HAP-1 (cell line): Measurements from ENCODE around the gene RIPOR3.
"Not testable (repeated sequence)": the region's sequence is repeated elsewhere in the genome, so short reads cannot be mapped to it uniquely, and the experiment has no call there.

ENCODE experiments used
- DNase-seq, 2 experiments: peaks; one replicate each; pipeline ENCODE4 v3.0.0-alpha.2; 2016 to 2020; ENCODE audit warnings: low spot score in 2 of 2
- H3K27me3 ChIP-seq: fragments of 250-450 bp; sonication (Bioruptor Pico); 2 replicates; pipeline ENCODE4 v1.5.1; 2020; ENCODE audit warnings: low read depth, mild to moderate bottlenecking, moderate library complexity
- H3K36me3 ChIP-seq: fragments of 250-450 bp; sonication (Bioruptor Pico); replicated peaks from 2 replicates; pipeline ENCODE4 v1.5.1; 2020; ENCODE audit warnings: mild to moderate bottlenecking
- H3K4me1 ChIP-seq: fragments of 250-450 bp; sonication (Bioruptor Pico); 2 replicates; pipeline ENCODE4 v1.5.1; 2020; ENCODE audit warnings: mild to moderate bottlenecking
- H3K4me3 ChIP-seq: fragments of 250-450 bp; sonication (Bioruptor Pico); 2 replicates; pipeline ENCODE4 v1.5.1; 2020; ENCODE audit warnings: mild to moderate bottlenecking, moderate library complexity
- H3K9me3 ChIP-seq: fragments of 250-450 bp; sonication (Bioruptor Pico); 2 replicates; pipeline ENCODE4 v1.5.1; 2020; ENCODE audit warnings: mild to moderate bottlenecking, moderate library complexity
- in situ Hi-C: fragments of 300-500 bp; cut with MboI; formaldehyde crosslinking; loops from 3 replicates; pipeline ENCODE4 v1.14.3; 2020; ENCODE audit warnings: low sequenced_read_pairs, inconsistent platforms, mixed read lengths

Gene RIPOR3

GRCh38 chr20:50574586-50574985 lies 116.8 kb downstream of the RIPOR3 start:
- Histone ChIP-seq H3K27me3 (no peaks in the 10 kb centered on the region), H3K4me3 (no peak overlapping the region), H3K4me1 (no peaks in the 10 kb centered on the region), H3K36me3 (peaks cover 40% of the 10 kb centered on the region), H3K9me3 (no peaks in the 10 kb centered on the region)
- in situ Hi-C loops: no loop called here
- no peak for DNase-seq

GRCh38 chr20:50574108-50574507 lies 117.2 kb downstream of the RIPOR3 start:
- in situ Hi-C loops: no loop called here
- Histone ChIP-seq H3K4me1 (no peaks in the 10 kb centered on the region), H3K36me3 (peaks cover 35% of the 10 kb centered on the region)

GRCh38 chr20:50572938-50573777 lies 118.2 kb downstream of the RIPOR3 start:
- in situ Hi-C loops: no loop called here
- Histone ChIP-seq H3K9me3 (no peaks in the 10 kb centered on the region), H3K36me3 (peaks cover 36% of the 10 kb centered on the region), H3K4me3 (no peak overlapping the region), H3K27me3 (no peaks in the 10 kb centered on the region), H3K4me1 (no peaks in the 10 kb centered on the region)
- no peak for DNase-seq

More at GRCh38 chr20:50574108-50574507, 117.2 kb downstream of the RIPOR3 start:
- Histone ChIP-seq H3K9me3 (no peaks in the 10 kb centered on the region), H3K27me3 (no peaks in the 10 kb centered on the region), H3K4me3 (no peak overlapping the region)
- no peak for DNase-seq

GRCh38 chr20:50571466-50571865 lies 119.9 kb downstream of the RIPOR3 start:
- Histone ChIP-seq H3K27me3 (no peaks in the 10 kb centered on the region), H3K4me3 (no peak overlapping the region), H3K4me1 (no peaks in the 10 kb centered on the region), H3K9me3 (no peaks in the 10 kb centered on the region), H3K36me3 (peaks cover 29% of the 10 kb centered on the region)
- DNase-seq: no peak
- in situ Hi-C loops: no loop called here

- Histone ChIP-seq H3K4me3 (no peak overlapping the region), H3K4me1 (no peaks in the 10 kb centered on the region), H3K27me3 (no peaks in the 10 kb centered on the region), H3K36me3 (peaks cover 24% of the 10 kb centered on the region), H3K9me3 (no peaks in the 10 kb centered on the region)
- in situ Hi-C loops: no loop called here
- DNase-seq: no peak
These were observed 121.2 kb downstream of the RIPOR3 start for GRCh38 chr20:50569864-50570836.

GRCh38 chr20:50569487-50569863 lies 121.9 kb downstream of the RIPOR3 start:
- H3K9me3 ChIP-seq, H3K4me3 ChIP-seq, DNase-seq, H3K27me3 ChIP-seq, in situ Hi-C loops, H3K4me1 ChIP-seq: not testable (repeated sequence)
- peaks cover 23% of the 10 kb centered on the region for H3K36me3 ChIP-seq

GRCh38 chr20:50568549-50568942 lies 122.8 kb downstream of the RIPOR3 start:
- no peaks in the 10 kb centered on the region for H3K27me3 ChIP-seq
- in situ Hi-C loops: no loop called here

GRCh38 chr20:50567860-50568548 lies 123.3 kb downstream of the RIPOR3 start:
- DNase-seq: no peak
- Histone ChIP-seq H3K4me1 (no peaks in the 10 kb centered on the region), H3K36me3 (peaks cover 18% of the 10 kb centered on the region), H3K27me3 (no peaks in the 10 kb centered on the region), H3K9me3 (no peaks in the 10 kb centered on the region), H3K4me3 (no peak overlapping the region)
- in situ Hi-C loops: no loop called here

More at GRCh38 chr20:50568549-50568942, 122.8 kb downstream of the RIPOR3 start:
- Histone ChIP-seq H3K4me1 (no peaks in the 10 kb centered on the region), H3K9me3 (no peaks in the 10 kb centered on the region), H3K36me3 (peaks cover 18% of the 10 kb centered on the region), H3K4me3 (no peak overlapping the region)
- no peak for DNase-seq

- peaks cover 18% of the 10 kb centered on the region for H3K36me3 ChIP-seq
These were observed 125.5 kb downstream of the RIPOR3 start for GRCh38 chr20:50565871-50566270.

GRCh38 chr20:50565383-50565782 lies 126.0 kb downstream of the RIPOR3 start:
- Histone ChIP-seq H3K36me3 (peaks cover 18% of the 10 kb centered on the region), H3K4me1 (no peaks in the 10 kb centered on the region; the same call in 1 of the 2 replicates), H3K4me3 (no peak overlapping the region), H3K9me3 (no peaks in the 10 kb centered on the region), H3K27me3 (no peaks in the 10 kb centered on the region)
- in situ Hi-C loops: no loop called here
- no peak for DNase-seq

More at GRCh38 chr20:50565871-50566270, 125.5 kb downstream of the RIPOR3 start:
- Histone ChIP-seq H3K9me3 (no peaks in the 10 kb centered on the region), H3K4me1 (no peaks in the 10 kb centered on the region; the same call in 1 of the 2 replicates), H3K27me3 (no peaks in the 10 kb centered on the region), H3K4me3 (no peak overlapping the region)
- in situ Hi-C loops: no loop called here
- no peak for DNase-seq

- Histone ChIP-seq H3K9me3 (no peaks in the 10 kb centered on the region), H3K36me3 (peaks cover 11% of the 10 kb centered on the region), H3K27me3 (no peaks in the 10 kb centered on the region), H3K4me1 (no peaks in the 10 kb centered on the region; the same call in 1 of the 2 replicates), H3K4me3 (no peak overlapping the region)
- DNase-seq: no peak
- in situ Hi-C loops: no loop called here
These were observed 128.0 kb downstream of the RIPOR3 start for GRCh38 chr20:50563133-50563944.

- no peaks in the 10 kb centered on the region for H3K9me3 ChIP-seq
- no peaks in the 10 kb centered on the region for H3K27me3 ChIP-seq
- H3K4me1 ChIP-seq: no peaks in the 10 kb centered on the region; the same call in 1 of the 2 replicates
- H3K4me3 ChIP-seq: no peak overlapping the region
- in situ Hi-C loops: no loop called here
- peaks cover 7% of the 10 kb centered on the region for H3K36me3 ChIP-seq
- DNase-seq: no peak
These were observed 129.1 kb downstream of the RIPOR3 start for GRCh38 chr20:50562262-50562701.
